NCI-H446 treated with DMSO at 0.1 percent for 48 hours (cell line): ENCODE data around the gene ATAD3C.
A peak's percentile ranks its signal among the peaks of the same experiment; 100 is the strongest.
"Not testable (repeated sequence)": the region's sequence is repeated elsewhere in the genome, so short reads cannot be mapped to it uniquely, and the experiment has no call there.

ENCODE experiments used
- DNase-seq: peaks from one replicate; lab custom pipeline; 2025; lab: John Stamatoyannopoulos, UW

The ATAD3C gene

GRCh38 chr1:1510912-1511532, 61.5 kb downstream of the ATAD3C start:
- DNase-seq = no peak

- peak; percentile 95 for DNase-seq
Measured at GRCh38 chr1:1511533-1512285, 62.2 kb downstream of the ATAD3C start, which contains the start of gene ATAD3A. Gene ATAD3A (plus strand): TSS chr1:1512162. CDS start chr1:1512269, 107 bp downstream.

- not testable (repeated sequence) for DNase-seq
Measured at GRCh38 chr1:1512425-1512824, 62.9 kb downstream of the ATAD3C start.

- not testable (repeated sequence) for DNase-seq
Measured at GRCh38 chr1:1513675-1514074, 64.2 kb downstream of the ATAD3C start.

- not testable (repeated sequence) for DNase-seq
Measured at GRCh38 chr1:1514376-1514775, 64.9 kb downstream of the ATAD3C start.

GRCh38 chr1:1516923-1517322, 67.4 kb downstream of the ATAD3C start:
- not testable (repeated sequence) for DNase-seq

GRCh38 chr1:1517973-1518620, 68.6 kb downstream of the ATAD3C start:
- DNase-seq = no peak

- not testable (repeated sequence) for DNase-seq
Measured at GRCh38 chr1:1518621-1519007, 69.1 kb downstream of the ATAD3C start.
